PFSK-1 (cell line): ENCODE results near the gene SPRY2.

Experiments
- FOXP2 ChIP-seq: optimal IDR thresholded peaks from 2 replicates; pipeline ENCODE3; 2011; ENCODE audit warnings: borderline replicate concordance, control low read depth, inconsistent platforms; ENCODE audit not compliant: insufficient read depth; ENCODE audit errors: extremely low read length, extremely low read depth
- POLR2AphosphoS5 ChIP-seq: IDR thresholded peaks from 2 replicates; pipeline ENCODE4 v1.6.1; 2012; ENCODE audit warnings: low read depth, mild to moderate bottlenecking, control low read depth, low read length, moderate library complexity
- REST ChIP-seq, 2 experiments: IDR thresholded peaks; 2 replicates each; pipeline versions ENCODE4 v1.6.1 to v1.8.0; 2011 to 2012; ENCODE audit warnings: low read depth in 2 of 2, low read length in 2 of 2, control low read depth in 1 of 2, inconsistent platforms in 1 of 2, mild to moderate bottlenecking in 1 of 2, moderate library complexity in 1 of 2; ENCODE audit not compliant: insufficient read depth in 1 of 2
- SIN3A ChIP-seq: IDR thresholded peaks from 2 replicates; pipeline ENCODE4 v1.6.1; 2012; ENCODE audit warnings: mild to moderate bottlenecking, low read length, moderate library complexity, borderline replicate concordance; ENCODE audit not compliant: insufficient read depth
- TAF1 ChIP-seq: IDR thresholded peaks from 2 replicates; pipeline ENCODE4 v1.6.1; 2012; ENCODE audit warnings: low read length, control low read depth, borderline replicate concordance; ENCODE audit not compliant: insufficient read depth

The SPRY2 gene

GRCh38 chr13:80331984-80332383, 8.9 kb downstream of the SPRY2 start:
- no peak for TF ChIP-seq SIN3A

GRCh38 chr13:80329250-80329649, 11.7 kb downstream of the SPRY2 start:
- TF ChIP-seq REST (IDR thresholded peaks at IDR 0.05; ENCODE audit: insufficient read depth in 1 of 2, low read depth in 2 of 2, low read length in 2 of 2), result no peak
- TF ChIP-seq POLR2AphosphoS5, result no peak
- no peak for TF ChIP-seq SIN3A
- TF ChIP-seq FOXP2, result no peak
- TF ChIP-seq TAF1, result no peak

GRCh38 chr13:80319004-80319403, 21.9 kb downstream of the SPRY2 start:
- no peak for TF ChIP-seq POLR2AphosphoS5
- TF ChIP-seq FOXP2, result no peak
- no peak for TF ChIP-seq REST (IDR thresholded peaks at IDR 0.05; ENCODE audit: insufficient read depth in 1 of 2, low read depth in 2 of 2, low read length in 2 of 2)
- no peak for TF ChIP-seq TAF1
- no peak for TF ChIP-seq SIN3A

- no peak for TF ChIP-seq TAF1
- TF ChIP-seq SIN3A, result no peak
These were observed 25.9 kb downstream of the SPRY2 start for GRCh38 chr13:80314711-80315653.

- TF ChIP-seq TAF1, result no peak
- no peak for TF ChIP-seq FOXP2
- TF ChIP-seq REST (IDR thresholded peaks at IDR 0.05; ENCODE audit: insufficient read depth in 1 of 2, low read depth in 2 of 2, low read length in 2 of 2), result no peak
- no peak for TF ChIP-seq POLR2AphosphoS5
- TF ChIP-seq SIN3A, result no peak
These were observed 27.2 kb downstream of the SPRY2 start for GRCh38 chr13:80313668-80314256.

- TF ChIP-seq TAF1 (no peak), POLR2AphosphoS5 (no peak), FOXP2 (no peak), REST (IDR thresholded peaks at IDR 0.05; ENCODE audit: insufficient read depth in 1 of 2, low read depth in 2 of 2, low read length in 2 of 2) (no peak), SIN3A (no peak)
These were observed 28.0 kb downstream of the SPRY2 start for GRCh38 chr13:80312967-80313366.
